SK-N-SH (cell line): Measurements from ENCODE around the gene TP53BP1.

Experiments
- CHD2 ChIP-seq: fragments of 150-350 bp; IDR thresholded peaks from 2 replicates; pipeline ENCODE4 v1.6.1; 2018; ENCODE audit warnings: low read length; ENCODE audit not compliant: partially characterized antibody
- CTCF ChIP-seq: fragments of 200-600 bp; sonication (generic); IDR thresholded peaks from 2 replicates; pipeline ENCODE4 v1.6.1; 2017; ENCODE audit warnings: antibody characterized with exemption, mild to moderate bottlenecking, moderate library complexity
- EP300 ChIP-seq, 2 experiments: IDR thresholded peaks; 2 replicates each; pipeline versions ENCODE4 v1.4.0 to v1.6.1; 2012; ENCODE audit warnings: borderline replicate concordance in 1 of 2, low read depth in 1 of 2, low read length in 1 of 2
- MEF2A ChIP-seq: IDR thresholded peaks from 2 replicates; pipeline ENCODE4 v1.4.0; 2012; ENCODE audit warnings: low read depth, borderline replicate concordance
- NRF1 ChIP-seq: IDR thresholded peaks from 2 replicates; pipeline ENCODE4 v1.6.1; 2012; ENCODE audit warnings: low read depth, mild to moderate bottlenecking, low read length
- RFX5 ChIP-seq: IDR thresholded peaks from 2 replicates; pipeline ENCODE4 v1.6.1; 2012; ENCODE audit warnings: mild to moderate bottlenecking, improper control_type of control experiment, low read length
- RXRA ChIP-seq: IDR thresholded peaks from 2 replicates; pipeline ENCODE4 v1.4.0; 2012; ENCODE audit warnings: low read depth, mild to moderate bottlenecking, borderline replicate concordance
- SIN3A ChIP-seq: IDR thresholded peaks from 2 replicates; pipeline ENCODE4 v1.6.1; 2012; ENCODE audit warnings: low read depth, mild to moderate bottlenecking, low read length, moderate library complexity, borderline replicate concordance
- SMC3 ChIP-seq: IDR thresholded peaks from 2 replicates; pipeline ENCODE4 v1.6.1; 2012; ENCODE audit warnings: low read depth, low read length, improper control_type of control experiment
- TAF1 ChIP-seq: IDR thresholded peaks from 2 replicates; pipeline ENCODE4 v1.6.1; 2012; ENCODE audit warnings: low read depth, mild to moderate bottlenecking, low read length, moderate library complexity, borderline replicate concordance
- USF1 ChIP-seq: IDR thresholded peaks from 2 replicates; pipeline ENCODE4 v1.4.0; 2012; ENCODE audit warnings: low read depth, borderline replicate concordance
- USF2 ChIP-seq: fragments of 150-350 bp; IDR thresholded peaks from 2 replicates; pipeline ENCODE4 v1.6.1; 2017; ENCODE audit warnings: antibody characterized with exemption, low read length, low read depth, borderline replicate concordance
- ZBTB33 ChIP-seq: IDR thresholded peaks from 2 replicates; pipeline ENCODE4 v1.4.0; 2012; ENCODE audit warnings: low read depth, borderline replicate concordance

- TF ChIP-seq ZBTB33 (no peak), CTCF (no peak), USF1 (no peak), SIN3A (no peak), EP300 (IDR thresholded peaks at IDR 0.05; ENCODE audit: borderline replicate concordance in 1 of 2, low read depth in 1 of 2, low read length in 1 of 2) (no peak), TAF1 (no peak), USF2 (no peak), RXRA (no peak), MEF2A (no peak), RFX5 (no peak), NRF1 (no peak), SMC3 (no peak), CHD2 (no peak)
Observed at GRCh38 chr15:43471975-43472374, 21.0 kb downstream of the TP53BP1 start.
